ENCODE results near the gene TRIM2.

The TRIM2 gene

DNA sequence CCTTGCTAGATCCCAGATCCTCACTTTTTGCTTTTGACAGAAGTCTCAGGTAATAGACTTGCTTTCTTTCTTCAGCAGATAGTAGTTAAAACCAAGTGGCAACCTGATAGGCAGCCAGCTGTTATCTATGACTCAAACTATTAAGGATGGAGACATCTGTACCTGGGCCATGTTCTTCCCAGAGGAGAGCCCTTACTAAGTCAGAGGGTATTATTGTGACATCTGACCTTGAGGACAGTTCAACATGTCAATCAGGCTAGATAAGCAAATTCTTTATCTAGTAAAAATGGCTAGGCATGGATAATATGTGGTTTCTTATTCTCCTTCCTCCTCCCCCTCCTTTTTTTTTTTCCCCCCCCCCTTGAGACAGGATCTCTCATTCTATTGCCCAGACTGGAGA is 39.2 kb downstream of the TRIM2 start:
- H2BK5ac ChIP-seq (ENCODE audit: low read depth, low read length, poor library complexity) = no peak overlapping the region
- H3K36me3 ChIP-seq (ENCODE audit: control insufficient read depth in 1 of 2, insufficient read depth in 2 of 2, low read length in 2 of 2) = no peaks in the 10 kb centered on the region

DNA sequence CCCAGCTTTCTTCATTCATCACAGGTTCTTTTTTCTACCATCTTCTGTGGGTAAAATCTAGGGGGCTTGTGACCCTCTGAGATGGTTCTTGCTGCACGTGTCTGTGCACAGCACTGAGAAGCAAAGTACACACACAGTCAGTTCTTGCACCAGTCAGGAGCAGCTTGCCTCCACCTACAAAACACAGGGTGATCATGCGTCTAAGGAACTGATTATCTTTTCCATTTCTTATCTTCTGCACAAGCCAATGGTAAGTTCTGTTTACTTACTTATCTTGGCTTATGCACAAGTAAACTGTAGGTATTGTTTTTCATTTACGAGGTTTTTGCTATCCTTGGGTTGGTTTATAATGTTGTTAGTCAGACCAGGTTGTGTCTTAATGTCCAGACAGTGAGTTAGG is 40.7 kb downstream of the TRIM2 start:
- no peak overlapping the region for H3K23ac ChIP-seq (ENCODE audit: low read length)
- no peak overlapping the region for H3K14ac ChIP-seq (ENCODE audit: low read length)
- no peak overlapping the region for H3K18ac ChIP-seq (ENCODE audit: low read length)
- WGBS (ENCODE audit: extremely low coverage, insufficient coverage, insufficient read length) = no CpG with 5 or more reads among the region's 3 CpGs
- peaks cover 2% of the 10 kb centered on the region for H3K9me3 ChIP-seq (ENCODE audit: insufficient read depth, low read depth, low read length)
- H4K91ac ChIP-seq (ENCODE audit: low read depth, low read length) = no peak overlapping the region
- H3K4me1 ChIP-seq (ENCODE audit: control insufficient read depth in 1 of 2, insufficient read depth in 2 of 2, low read length in 2 of 2) = peaks cover 0 to 3% of the 10 kb centered on the region in 2 experiments
- no peaks in the 10 kb centered on the region for H3K27me3 ChIP-seq (ENCODE audit: insufficient read depth, low read length)
- no peak overlapping the region for H2AFZ ChIP-seq (ENCODE audit: insufficient read depth, low read length, poor library complexity)
- H4K8ac ChIP-seq (ENCODE audit: low read depth, low read length) = no peak overlapping the region
- H3K4me2 ChIP-seq (ENCODE audit: low read length) = no peak overlapping the region
- H3K4me3 ChIP-seq (ENCODE audit: low read depth, low read length) = no peak overlapping the region
- H3K79me2 ChIP-seq (ENCODE audit: control insufficient read depth, insufficient read depth, low read length, poor library complexity) = peaks cover 3% of the 10 kb centered on the region
- peaks cover 7% of the 10 kb centered on the region for H3K79me1 ChIP-seq (ENCODE audit: low read length)
- no peak for DNase-seq
- H3K36me3 ChIP-seq (ENCODE audit: control insufficient read depth in 1 of 2, insufficient read depth in 2 of 2, low read length in 2 of 2) = no peaks in the 10 kb centered on the region
- no peak overlapping the region for H3K27ac ChIP-seq (ENCODE audit: low read depth, low read length)
- H2BK12ac ChIP-seq (ENCODE audit: low read length) = no peak overlapping the region
- H2BK5ac ChIP-seq (ENCODE audit: low read depth, low read length, poor library complexity) = no peak overlapping the region
- H4K12ac ChIP-seq (ENCODE audit: low read depth, low read length) = no peak overlapping the region
- no peak overlapping the region for H3K4ac ChIP-seq (ENCODE audit: low read depth, low read length)
- no peak overlapping the region for H2AK5ac ChIP-seq (ENCODE audit: low read length)
- H2BK120ac ChIP-seq (ENCODE audit: insufficient read depth, low read length, poor library complexity) = no peak overlapping the region
- H3K9ac ChIP-seq (ENCODE audit: low read length) = no peak overlapping the region

More for the DNA sequence above, 39.2 kb downstream of the TRIM2 start:
- Histone ChIP-seq H4K91ac (ENCODE audit: low read depth, low read length) (no peak overlapping the region), H3K4me2 (ENCODE audit: low read length) (no peak overlapping the region), H3K27ac (ENCODE audit: low read depth, low read length) (no peak overlapping the region), H3K4ac (ENCODE audit: low read depth, low read length) (no peak overlapping the region), H2BK120ac (ENCODE audit: insufficient read depth, low read length, poor library complexity) (no peak overlapping the region), H4K12ac (ENCODE audit: low read depth, low read length) (no peak overlapping the region), H2AK5ac (ENCODE audit: low read length) (no peak overlapping the region), H3K9me3 (ENCODE audit: insufficient read depth, low read depth, low read length) (peaks cover 2% of the 10 kb centered on the region), H3K18ac (ENCODE audit: low read length) (no peak overlapping the region), H3K4me1 (ENCODE audit: control insufficient read depth in 1 of 2, insufficient read depth in 2 of 2, low read length in 2 of 2) (peaks cover 0 to under 1% of the 10 kb centered on the region in 2 experiments), H4K8ac (ENCODE audit: low read depth, low read length) (no peak overlapping the region), H2BK12ac (ENCODE audit: low read length) (no peak overlapping the region), H3K79me1 (ENCODE audit: low read length) (no peaks in the 10 kb centered on the region), H3K23ac (ENCODE audit: low read length) (no peak overlapping the region), H3K27me3 (ENCODE audit: insufficient read depth, low read length) (no peaks in the 10 kb centered on the region), H3K4me3 (ENCODE audit: low read depth, low read length) (no peak overlapping the region), H3K9ac (ENCODE audit: low read length) (no peak overlapping the region), H3K79me2 (ENCODE audit: control insufficient read depth, insufficient read depth, low read length, poor library complexity) (no peaks in the 10 kb centered on the region), H2AFZ (ENCODE audit: insufficient read depth, low read length, poor library complexity) (no peak overlapping the region), H3K14ac (ENCODE audit: low read length) (no peak overlapping the region)
- DNase-seq = peak in 1 of 2 donors; percentile 7

DNA sequence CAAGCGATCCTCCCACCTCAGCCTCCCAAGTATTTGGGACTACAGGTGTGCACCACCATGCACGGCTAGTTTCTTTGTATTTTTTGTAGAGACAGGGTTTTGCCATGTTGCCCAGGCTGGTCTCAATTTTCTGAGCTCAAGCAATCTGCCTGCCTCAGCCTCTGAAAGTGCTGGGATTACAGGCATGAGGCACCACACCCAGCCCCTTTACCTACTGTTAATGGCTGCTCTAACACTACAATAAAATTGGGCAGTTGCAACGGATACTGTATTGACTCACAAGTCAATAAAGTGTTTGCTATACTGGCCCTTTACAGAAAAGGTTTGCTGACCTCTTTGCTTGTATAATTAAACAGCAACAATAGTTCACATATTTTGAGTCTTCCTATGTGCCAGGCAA is 41.5 kb downstream of the TRIM2 start:
- Histone ChIP-seq H3K79me1 (ENCODE audit: low read length) (peaks cover 7% of the 10 kb centered on the region), H3K27me3 (ENCODE audit: insufficient read depth, low read length) (no peaks in the 10 kb centered on the region), H3K4ac (ENCODE audit: low read depth, low read length) (no peak overlapping the region), H3K18ac (ENCODE audit: low read length) (no peak overlapping the region), H2BK120ac (ENCODE audit: insufficient read depth, low read length, poor library complexity) (no peak overlapping the region), H3K14ac (ENCODE audit: low read length) (no peak overlapping the region), H3K23ac (ENCODE audit: low read length) (no peak overlapping the region), H3K4me2 (ENCODE audit: low read length) (no peak overlapping the region), H4K12ac (ENCODE audit: low read depth, low read length) (no peak overlapping the region), H4K8ac (ENCODE audit: low read depth, low read length) (no peak overlapping the region), H3K9ac (ENCODE audit: low read length) (no peak overlapping the region), H2BK12ac (ENCODE audit: low read length) (no peak overlapping the region), H3K36me3 (ENCODE audit: control insufficient read depth in 1 of 2, insufficient read depth in 2 of 2, low read length in 2 of 2) (no peaks in the 10 kb centered on the region), H3K27ac (ENCODE audit: low read depth, low read length) (no peak overlapping the region), H3K4me3 (ENCODE audit: low read depth, low read length) (no peak overlapping the region), H3K9me3 (ENCODE audit: insufficient read depth, low read depth, low read length) (peaks cover 2% of the 10 kb centered on the region), H3K79me2 (ENCODE audit: control insufficient read depth, insufficient read depth, low read length, poor library complexity) (peaks cover 3% of the 10 kb centered on the region), H3K4me1 (ENCODE audit: control insufficient read depth in 1 of 2, insufficient read depth in 2 of 2, low read length in 2 of 2) (peaks cover 0 to 3% of the 10 kb centered on the region in 2 experiments), H2AFZ (ENCODE audit: insufficient read depth, low read length, poor library complexity) (no peak overlapping the region), H2AK5ac (ENCODE audit: low read length) (no peak overlapping the region), H4K91ac (ENCODE audit: low read depth, low read length) (no peak overlapping the region), H2BK5ac (ENCODE audit: low read depth, low read length, poor library complexity) (no peak overlapping the region)
- DNase-seq = no peak
- WGBS (ENCODE audit: extremely low coverage, insufficient coverage, insufficient read length) = no CpG with 5 or more reads among the region's 3 CpGs

DNA sequence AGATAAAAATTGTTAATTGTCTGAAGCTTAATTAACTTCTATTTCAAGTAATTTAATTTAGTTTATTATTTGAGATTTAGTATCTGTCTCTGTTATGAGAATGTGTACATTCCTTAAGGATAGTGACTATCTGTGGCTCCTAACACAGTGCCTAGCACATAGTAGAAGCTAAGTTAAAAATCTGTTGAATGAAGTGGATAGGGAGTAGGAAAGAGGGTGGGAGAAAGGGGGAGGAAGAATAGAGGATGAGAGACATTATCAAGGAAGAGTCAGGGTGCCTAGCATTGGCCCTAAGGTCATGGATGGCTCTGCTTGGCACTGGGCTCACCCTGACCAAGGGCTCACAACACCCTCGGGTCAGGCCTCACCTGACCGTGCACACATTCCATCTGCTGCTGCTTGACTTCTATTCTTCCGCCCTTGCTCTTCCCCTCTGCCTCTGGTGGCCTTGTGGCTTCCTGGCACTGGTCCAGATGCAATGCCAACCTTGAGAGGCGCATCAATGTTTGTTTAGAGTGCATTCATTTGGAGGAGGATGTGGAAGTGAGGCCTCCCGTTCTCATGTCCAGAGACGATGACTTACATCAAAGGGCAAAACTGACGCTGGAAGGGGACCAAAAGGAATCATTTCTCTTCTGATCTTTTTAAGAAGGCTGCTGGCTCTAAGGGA is 42.3 kb downstream of the TRIM2 start:
- H2BK12ac ChIP-seq (ENCODE audit: low read length) = no peak overlapping the region
- no peak overlapping the region for H3K27ac ChIP-seq (ENCODE audit: low read depth, low read length)
- H3K36me3 ChIP-seq (ENCODE audit: control insufficient read depth in 1 of 2, insufficient read depth in 2 of 2, low read length in 2 of 2) = no peaks in the 10 kb centered on the region
- no peak overlapping the region for H4K8ac ChIP-seq (ENCODE audit: low read depth, low read length)
- no peak overlapping the region for H2AK5ac ChIP-seq (ENCODE audit: low read length)
- WGBS (ENCODE audit: extremely low coverage, insufficient coverage, insufficient read length) = no CpG with 5 or more reads among the region's 7 CpGs
- no peak overlapping the region for H3K23ac ChIP-seq (ENCODE audit: low read length)
- H3K4me3 ChIP-seq (ENCODE audit: low read depth, low read length) = peak overlapping the region; percentile 32
- H3K18ac ChIP-seq (ENCODE audit: low read length) = peak overlapping the region; percentile 40
- no peak overlapping the region for H4K91ac ChIP-seq (ENCODE audit: low read depth, low read length)
- H2BK120ac ChIP-seq (ENCODE audit: insufficient read depth, low read length, poor library complexity) = no peak overlapping the region
- no peak overlapping the region for H3K4ac ChIP-seq (ENCODE audit: low read depth, low read length)
- no peak overlapping the region for H2AFZ ChIP-seq (ENCODE audit: insufficient read depth, low read length, poor library complexity)
- peaks cover 3% of the 10 kb centered on the region for H3K79me2 ChIP-seq (ENCODE audit: control insufficient read depth, insufficient read depth, low read length, poor library complexity)
- H3K79me1 ChIP-seq (ENCODE audit: low read length) = peaks cover 7% of the 10 kb centered on the region
- no peak overlapping the region for H2BK5ac ChIP-seq (ENCODE audit: low read depth, low read length, poor library complexity)
- peaks cover 0 to 3% of the 10 kb centered on the region in 2 experiments for H3K4me1 ChIP-seq (ENCODE audit: control insufficient read depth in 1 of 2, insufficient read depth in 2 of 2, low read length in 2 of 2)
- no peak overlapping the region for H4K12ac ChIP-seq (ENCODE audit: low read depth, low read length)
- no peaks in the 10 kb centered on the region for H3K27me3 ChIP-seq (ENCODE audit: insufficient read depth, low read length)
- no peak overlapping the region for H3K9ac ChIP-seq (ENCODE audit: low read length)
- H3K14ac ChIP-seq (ENCODE audit: low read length) = no peak overlapping the region
- peaks cover 2% of the 10 kb centered on the region for H3K9me3 ChIP-seq (ENCODE audit: insufficient read depth, low read depth, low read length)
- no peak for DNase-seq
- no peak overlapping the region for H3K4me2 ChIP-seq (ENCODE audit: low read length)

Data from trophoblast cell (in vitro differentiated cells and primary cell).